ENCODE results near the gene FKRP.
A peak's percentile ranks its signal among the peaks of the same experiment; 100 is the strongest.
"Not testable (repeated sequence)": the region's sequence is repeated elsewhere in the genome, so short reads cannot be mapped to it uniquely, and the experiment has no call there.

FKRP gene

GRCh38 chr19:46756544-46756888 is 10.7 kb downstream of the FKRP start:
- H3K9me3 Mint-ChIP-seq, result no peaks in the 10 kb centered on the region
- H3K4me3 Mint-ChIP-seq, result peak overlapping the region; percentile 31
- ATAC-seq (peak; percentile 38), DNase-seq (ENCODE audit: low spot score in 2 of 2) (no peak)
- peaks cover 23% of the 10 kb centered on the region for H3K4me1 Mint-ChIP-seq
- no peak overlapping the region for H3K27ac Mint-ChIP-seq
- H3K36me3 Mint-ChIP-seq, result peaks cover 7% of the 10 kb centered on the region

- no peaks in the 10 kb centered on the region for H3K9me3 Mint-ChIP-seq
- DNase-seq (ENCODE audit: low spot score in 2 of 2) (no peak), ATAC-seq (no peak)
- peaks cover 7% of the 10 kb centered on the region for H3K36me3 Mint-ChIP-seq
- H3K27ac Mint-ChIP-seq, result no peak overlapping the region
- H3K4me3 Mint-ChIP-seq, result no peak overlapping the region
- H3K4me1 Mint-ChIP-seq, result peaks cover 17% of the 10 kb centered on the region
Observed at GRCh38 chr19:46759206-46759605, 13.3 kb downstream of the FKRP start.

- Mint-ChIP-seq H3K36me3 (peaks cover 7% of the 10 kb centered on the region), H3K4me3 (no peak overlapping the region), H3K9me3 (no peaks in the 10 kb centered on the region), H3K4me1 (peaks cover 17% of the 10 kb centered on the region), H3K27ac (no peak overlapping the region)
- ATAC-seq (no peak), DNase-seq (ENCODE audit: low spot score in 2 of 2) (no peak)
Observed at GRCh38 chr19:46759817-46760333, 14.0 kb downstream of the FKRP start.

GRCh38 chr19:46760363-46760762 is 14.5 kb downstream of the FKRP start:
- no peak for ATAC-seq
- H3K9me3 Mint-ChIP-seq, result no peaks in the 10 kb centered on the region

GRCh38 chr19:46760897-46761296 is 15.0 kb downstream of the FKRP start:
- not testable (repeated sequence) for H3K36me3 Mint-ChIP-seq, H3K4me3 Mint-ChIP-seq

More at GRCh38 chr19:46760363-46760762, 14.5 kb downstream of the FKRP start:
- peaks cover 17% of the 10 kb centered on the region for H3K4me1 Mint-ChIP-seq
- no peak overlapping the region for H3K4me3 Mint-ChIP-seq
- no peak for DNase-seq (ENCODE audit: low spot score in 2 of 2)
- peaks cover 7% of the 10 kb centered on the region for H3K36me3 Mint-ChIP-seq
- no peak overlapping the region for H3K27ac Mint-ChIP-seq

GRCh38 chr19:46761418-46761831 is 15.6 kb downstream of the FKRP start:
- Mint-ChIP-seq H3K4me3 (no peak overlapping the region), H3K36me3 (peaks cover 8% of the 10 kb centered on the region), H3K9me3 (no peaks in the 10 kb centered on the region), H3K27ac (no peak overlapping the region), H3K4me1 (peaks cover 15% of the 10 kb centered on the region)
- DNase-seq (ENCODE audit: low spot score in 2 of 2) (no peak), ATAC-seq (no peak)

More at GRCh38 chr19:46760897-46761296, 15.0 kb downstream of the FKRP start:
- DNase-seq (ENCODE audit: low spot score in 2 of 2); H3K27ac Mint-ChIP-seq; ATAC-seq; H3K9me3 Mint-ChIP-seq: not testable (repeated sequence)
- peaks cover 17% of the 10 kb centered on the region for H3K4me1 Mint-ChIP-seq

GRCh38 chr19:46762245-46762890 is 16.5 kb downstream of the FKRP start:
- Mint-ChIP-seq H3K9me3 (no peaks in the 10 kb centered on the region), H3K4me1 (peaks cover 12% of the 10 kb centered on the region), H3K27ac (no peak overlapping the region), H3K4me3 (no peak overlapping the region), H3K36me3 (peaks cover 6% of the 10 kb centered on the region)
- ATAC-seq (no peak), DNase-seq (ENCODE audit: low spot score in 2 of 2) (no peak)

GRCh38 chr19:46764817-46765291 is 19.0 kb downstream of the FKRP start:
- Mint-ChIP-seq H3K27ac (no peak overlapping the region), H3K9me3 (no peaks in the 10 kb centered on the region), H3K4me3 (no peak overlapping the region), H3K4me1 (peaks cover 7% of the 10 kb centered on the region), H3K36me3 (peaks cover 6% of the 10 kb centered on the region)
- ATAC-seq (no peak), DNase-seq (ENCODE audit: low spot score in 2 of 2) (no peak)

- peaks cover 7% of the 10 kb centered on the region for H3K4me1 Mint-ChIP-seq
- ATAC-seq (peak; percentile 85), DNase-seq (ENCODE audit: low spot score in 2 of 2) (peak; percentile 56 to 83)
- no peaks in the 10 kb centered on the region for H3K9me3 Mint-ChIP-seq
- H3K36me3 Mint-ChIP-seq, result peaks cover 6% of the 10 kb centered on the region
- H3K4me3 Mint-ChIP-seq, result no peak overlapping the region
- no peak overlapping the region for H3K27ac Mint-ChIP-seq
Observed at GRCh38 chr19:46766569-46767317, 20.9 kb downstream of the FKRP start.

GRCh38 chr19:46768746-46769145 is 22.9 kb downstream of the FKRP start:
- Mint-ChIP-seq H3K27ac (peak overlapping the region; percentile 22), H3K36me3 (peaks cover 23% of the 10 kb centered on the region)
- ATAC-seq; H3K4me3 Mint-ChIP-seq; H3K9me3 Mint-ChIP-seq; H3K4me1 Mint-ChIP-seq; DNase-seq (ENCODE audit: low spot score in 2 of 2): not testable (repeated sequence)

GRCh38 chr19:46772170-46773017 is 26.5 kb downstream of the FKRP start:
- Mint-ChIP-seq H3K4me3 (no peak overlapping the region), H3K36me3 (peaks cover 53% of the 10 kb centered on the region), H3K9me3 (no peaks in the 10 kb centered on the region), H3K4me1 (peaks cover 13% of the 10 kb centered on the region), H3K27ac (no peak overlapping the region)
- DNase-seq (ENCODE audit: low spot score in 2 of 2), result no peak
- ATAC-seq, result no peak

GRCh38 chr19:46773018-46773399 is 27.2 kb downstream of the FKRP start:
- ATAC-seq (no peak), DNase-seq (ENCODE audit: low spot score in 2 of 2) (no peak)
- Mint-ChIP-seq H3K36me3 (peaks cover 60% of the 10 kb centered on the region), H3K9me3 (no peaks in the 10 kb centered on the region), H3K27ac (no peak overlapping the region), H3K4me3 (no peak overlapping the region), H3K4me1 (peaks cover 18% of the 10 kb centered on the region)

GRCh38 chr19:46775642-46776258 is 29.9 kb downstream of the FKRP start:
- H3K27ac Mint-ChIP-seq, result peak overlapping the region; percentile 26
- H3K4me3 Mint-ChIP-seq, result no peak overlapping the region
- ATAC-seq, result no peak

GRCh38 chr19:46776927-46777911 is 31.4 kb downstream of the FKRP start:
- no peak overlapping the region for H3K4me3 Mint-ChIP-seq
- DNase-seq (ENCODE audit: low spot score in 2 of 2) (no peak), ATAC-seq (no peak)
- H3K27ac Mint-ChIP-seq, result peak overlapping the region; percentile 85
- no peaks in the 10 kb centered on the region for H3K9me3 Mint-ChIP-seq
- peaks cover 39% of the 10 kb centered on the region for H3K4me1 Mint-ChIP-seq
- H3K36me3 Mint-ChIP-seq, result peaks cover 97% of the 10 kb centered on the region

More at GRCh38 chr19:46775642-46776258, 29.9 kb downstream of the FKRP start:
- no peak for DNase-seq (ENCODE audit: low spot score in 2 of 2)
- Mint-ChIP-seq H3K36me3 (peaks cover 87% of the 10 kb centered on the region), H3K9me3 (no peaks in the 10 kb centered on the region), H3K4me1 (peaks cover 31% of the 10 kb centered on the region)

Data from stimulated activated effector memory CD8-positive, alpha-beta T cell treated with anti-CD3 and anti-CD28 coated beads, Interleukin-12 subunit alpha, Interleukin-12 subunit beta, amount 100 ng/mL, for 72 hours (primary cell).